Astrocyte (in vitro differentiated cells and primary cell): ENCODE measurements around the gene MIEF2. TPM values are rescaled to one million over a fixed set of nuclear protein-coding genes. Genes with fewer than 3 reads are reported as not detected.
A peak's percentile ranks its signal among the peaks of the same experiment; 100 is the strongest.

ENCODE experiments used
- DNase-seq: peaks from one replicate; pipeline ENCODE4 v3.0.0-alpha.2; 2010; ENCODE audit warnings: low read depth
- FAIRE-seq: peaks from 2 replicates; lab custom pipeline; 2011; peaks lifted over from hg19 to GRCh38; lab: Jason Lieb, UNC
- H2AFZ ChIP-seq: 2 replicates; pipeline ENCODE4 v1.6.0; 2012; ENCODE audit warnings: low read depth, low read length, inconsistent platforms
- H3K27ac ChIP-seq: 2 replicates; pipeline ENCODE4 v1.5.1; 2011; ENCODE audit warnings: low read depth, low read length, inconsistent platforms
- H3K27me3 ChIP-seq: 2 replicates; pipeline ENCODE4 v1.6.0; 2011; ENCODE audit warnings: low read length, inconsistent platforms; ENCODE audit not compliant: insufficient read depth
- H3K36me3 ChIP-seq: 2 replicates; pipeline ENCODE4 v1.5.1; 2011; ENCODE audit warnings: low read length, inconsistent platforms; ENCODE audit not compliant: insufficient read depth
- H3K4me1 ChIP-seq: 2 replicates; pipeline ENCODE4 v1.5.1; 2011; ENCODE audit warnings: low read length, inconsistent platforms; ENCODE audit not compliant: insufficient read depth
- H3K4me2 ChIP-seq: 2 replicates; pipeline ENCODE4 v1.6.0; 2012; ENCODE audit warnings: low read length, inconsistent platforms
- H3K4me3 ChIP-seq: 2 replicates; pipeline ENCODE4 v1.5.1; 2011; ENCODE audit warnings: low read depth, mild to moderate bottlenecking, low read length, inconsistent platforms; ENCODE audit not compliant: insufficient read depth
- H3K79me2 ChIP-seq: 2 replicates; pipeline ENCODE4 v1.6.0; 2012; ENCODE audit warnings: mild to moderate bottlenecking, low read length, inconsistent platforms; ENCODE audit not compliant: insufficient read depth
- H3K9ac ChIP-seq: 2 replicates; pipeline ENCODE4 v1.6.0; 2012; ENCODE audit warnings: mild to moderate bottlenecking, low read length, inconsistent platforms
- H3K9me3 ChIP-seq: 2 replicates; pipeline ENCODE4 v1.5.1; 2012; ENCODE audit warnings: low read depth, mild to moderate bottlenecking, low read length, inconsistent platforms; ENCODE audit not compliant: insufficient read depth
- H4K20me1 ChIP-seq: 2 replicates; pipeline ENCODE4 v1.6.0; 2012; ENCODE audit warnings: low read length, inconsistent platforms; ENCODE audit not compliant: insufficient read depth
- H3K27ac Mint-ChIP-seq: one replicate; pipeline ENCODE4 v1.8.0; 2021; ENCODE audit warnings: mild to moderate bottlenecking, mixed read lengths; ENCODE audit not compliant: unreplicated experiment
- H3K27me3 Mint-ChIP-seq: one replicate; pipeline ENCODE4 v1.8.0; 2021; ENCODE audit warnings: low read depth, mixed read lengths; ENCODE audit not compliant: unreplicated experiment
- H3K36me3 Mint-ChIP-seq: one replicate; pipeline ENCODE4 v1.8.0; 2021; ENCODE audit warnings: low read depth, mixed read lengths; ENCODE audit not compliant: unreplicated experiment
- H3K4me1 Mint-ChIP-seq: one replicate; pipeline ENCODE4 v1.8.0; 2021; ENCODE audit warnings: low read depth, mixed read lengths; ENCODE audit not compliant: unreplicated experiment
- H3K4me3 Mint-ChIP-seq: one replicate; pipeline ENCODE4 v1.8.0; 2021; ENCODE audit warnings: mild to moderate bottlenecking, moderate library complexity, mixed read lengths; ENCODE audit not compliant: unreplicated experiment
- H3K9me3 Mint-ChIP-seq: one replicate; pipeline ENCODE4 v1.8.0; 2021; ENCODE audit warnings: mild to moderate bottlenecking, mixed read lengths; ENCODE audit not compliant: unreplicated experiment
- CTCF ChIP-seq: IDR thresholded peaks from 2 replicates; pipeline ENCODE4 v1.5.1; 2011; ENCODE audit warnings: low read depth, mild to moderate bottlenecking, inconsistent platforms, low read length, moderate library complexity; ENCODE audit not compliant: insufficient read depth
- EZH2 ChIP-seq: IDR thresholded peaks from 2 replicates; pipeline ENCODE4 v1.6.1; 2012; ENCODE audit warnings: mild to moderate bottlenecking, low read length, inconsistent platforms; ENCODE audit not compliant: insufficient read depth
- total RNA-seq: library from RNA; stranded (reverse); gene quantifications from 2 replicates; pipeline ENCODE4 v1.2.1, GENCODE V29; 2021

MIEF2 gene
- total RNA-seq, 1 donor from 2014 or later = 14.1 TPM

- no peaks in the 10 kb centered on the region for H3K27me3 Mint-ChIP-seq
- peaks cover 11% of the 10 kb centered on the region for H3K4me1 Mint-ChIP-seq
- Histone ChIP-seq H3K9me3 (no peaks in the 10 kb centered on the region), H3K4me1 (peaks cover 12% of the 10 kb centered on the region), H3K4me2 (no peak overlapping the region), H3K4me3 (no peak overlapping the region), H3K9ac (no peak overlapping the region), H3K27me3 (no peaks in the 10 kb centered on the region), H2AFZ (no peak overlapping the region), H3K79me2 (peaks cover 42% of the 10 kb centered on the region), H4K20me1 (peaks cover 81% of the 10 kb centered on the region), H3K27ac (no peak overlapping the region), H3K36me3 (peaks cover 29% of the 10 kb centered on the region)
- no peak for TF ChIP-seq CTCF
- TF ChIP-seq EZH2 = no peak
- FAIRE-seq (no peak), DNase-seq (no peak)
- H3K27ac Mint-ChIP-seq = no peak overlapping the region
- no peaks in the 10 kb centered on the region for H3K9me3 Mint-ChIP-seq
- H3K36me3 Mint-ChIP-seq = peaks cover 14% of the 10 kb centered on the region
- no peak overlapping the region for H3K4me3 Mint-ChIP-seq
Measured at GRCh38 chr17:18253187-18253884, 7.1 kb upstream of the MIEF2 start.

GRCh38 chr17:18253947-18254821 is 6.3 kb upstream of the MIEF2 start:
- Histone ChIP-seq H3K79me2 (peaks cover 46% of the 10 kb centered on the region), H3K36me3 (peaks cover 23% of the 10 kb centered on the region), H3K27me3 (no peaks in the 10 kb centered on the region), H3K9ac (no peak overlapping the region), H3K4me2 (no peak overlapping the region), H4K20me1 (peaks cover 73% of the 10 kb centered on the region), H3K9me3 (no peaks in the 10 kb centered on the region), H2AFZ (no peak overlapping the region), H3K4me3 (no peak overlapping the region), H3K4me1 (peaks cover 13% of the 10 kb centered on the region), H3K27ac (no peak overlapping the region)
- DNase-seq (no peak), FAIRE-seq (no peak)
- H3K27me3 Mint-ChIP-seq = no peaks in the 10 kb centered on the region
- H3K36me3 Mint-ChIP-seq = peaks cover 13% of the 10 kb centered on the region
- H3K27ac Mint-ChIP-seq = peak overlapping the region; percentile 12
- H3K4me3 Mint-ChIP-seq = no peak overlapping the region
- no peaks in the 10 kb centered on the region for H3K9me3 Mint-ChIP-seq
- H3K4me1 Mint-ChIP-seq = peaks cover 11% of the 10 kb centered on the region
- TF ChIP-seq EZH2 (no peak), CTCF (no peak)
